HepG2 (cell line): Measurements from ENCODE around the gene NYNRIN. TPM values are rescaled to one million over a fixed set of nuclear protein-coding genes. Genes with fewer than 3 reads are reported as not detected.

Experiments used
- CHD4 ChIP-seq: fragments of 200-600 bp; sonication (generic); IDR thresholded peaks from 2 replicates; pipeline ENCODE4 v1.7.0; 2017; ENCODE audit warnings: mild to moderate bottlenecking, low read length, borderline replicate concordance
- FOXK1 ChIP-seq: sonication (generic); formaldehyde crosslinking; IDR thresholded peaks from 2 replicates; pipeline ENCODE4 v1.4.0; 2020; ENCODE audit warnings: low read depth, missing genetic modification reagents, borderline replicate concordance
- HNRNPL ChIP-seq: fragments of 200-400 bp; formaldehyde crosslinking; IDR thresholded peaks from 2 replicates; pipeline ENCODE4 v1.6.1; 2017; ENCODE audit warnings: mild to moderate bottlenecking, low read depth, low read length
- IRF1 ChIP-seq: sonication (generic); formaldehyde crosslinking; IDR thresholded peaks from 2 replicates; pipeline ENCODE4 v1.4.0; 2020; ENCODE audit warnings: low read depth, mild to moderate bottlenecking, missing genetic modification reagents
- KLF12 ChIP-seq: sonication (generic); formaldehyde crosslinking; IDR thresholded peaks from 2 replicates; pipeline ENCODE4 v1.4.0; 2020; ENCODE audit warnings: missing genetic modification reagents, borderline replicate concordance
- MTF1 ChIP-seq: sonication (generic); formaldehyde crosslinking; IDR thresholded peaks from 2 replicates; pipeline ENCODE4 v1.5.0; 2020; ENCODE audit warnings: missing genetic modification reagents
- NR2F1 ChIP-seq, 2 experiments: fragments of 450-650 bp in 1 of 2; formaldehyde crosslinking in 1 of 2; IDR thresholded peaks; 2 replicates each; pipeline versions ENCODE4 v1.5.0 to v1.6.1; 2016 to 2020; ENCODE audit warnings: mild to moderate bottlenecking in 1 of 2, missing compliant biosample characterization in 1 of 2, missing genetic modification reagents in 1 of 2, moderate library complexity in 1 of 2
- PCBP1 ChIP-seq: fragments of 200-400 bp; formaldehyde crosslinking; IDR thresholded peaks from 2 replicates; pipeline ENCODE4 v1.6.1; 2017; ENCODE audit warnings: mild to moderate bottlenecking, low read depth, low read length, borderline replicate concordance
- PRMT3 ChIP-seq: sonication (generic); formaldehyde crosslinking; IDR thresholded peaks from 2 replicates; pipeline ENCODE4 v1.8.1; 2022; ENCODE audit warnings: low read depth, mild to moderate bottlenecking, moderate library complexity, missing genetic modification reagents, borderline replicate concordance
- SIN3A ChIP-seq: IDR thresholded peaks from 2 replicates; pipeline ENCODE4 v1.6.1; 2011; ENCODE audit warnings: low read depth, mild to moderate bottlenecking, control low read depth, low read length, borderline replicate concordance
- TCF7 ChIP-seq: sonication (generic); IDR thresholded peaks from 2 replicates; pipeline ENCODE4 v1.6.1; 2016; ENCODE audit warnings: antibody characterized with exemption, low read depth
- UBTF ChIP-seq: sonication (generic); formaldehyde crosslinking; IDR thresholded peaks from 2 replicates; pipeline ENCODE4 v1.4.0; 2020; ENCODE audit warnings: mild to moderate bottlenecking, missing genetic modification reagents
- ZFP62 ChIP-seq: sonication (generic); formaldehyde crosslinking; IDR thresholded peaks from 2 replicates; pipeline ENCODE4 v1.4.0; 2020; ENCODE audit warnings: missing genetic modification reagents
- ZMYM4 ChIP-seq: sonication (generic); formaldehyde crosslinking; IDR thresholded peaks from 2 replicates; pipeline ENCODE4 v1.8.1; 2023; ENCODE audit warnings: mild to moderate bottlenecking, missing genetic modification reagents
- ZNF234 ChIP-seq: sonication (generic); formaldehyde crosslinking; conservative IDR thresholded peaks from 2 replicates; pipeline ENCODE4 v1.5.1; 2020; ENCODE audit warnings: mild to moderate bottlenecking, missing genetic modification reagents
- ZNF350 ChIP-seq: sonication (generic); formaldehyde crosslinking; IDR thresholded peaks from 2 replicates; pipeline ENCODE4 v1.4.0; 2020; ENCODE audit warnings: mild to moderate bottlenecking, low read depth, missing genetic modification reagents, borderline replicate concordance
- ZNF513 ChIP-seq: sonication (generic); formaldehyde crosslinking; conservative IDR thresholded peaks from 2 replicates; pipeline ENCODE4 v1.5.0; 2020; ENCODE audit warnings: missing genetic modification reagents
- ZNF558 ChIP-seq: sonication (generic); formaldehyde crosslinking; IDR thresholded peaks from 2 replicates; pipeline ENCODE4 v1.9.0; 2022; ENCODE audit warnings: mild to moderate bottlenecking, missing genetic modification reagents, borderline replicate concordance
- ZNF788 ChIP-seq: sonication (generic); formaldehyde crosslinking; IDR thresholded peaks from 2 replicates; pipeline ENCODE4 v1.5.0; 2020; ENCODE audit warnings: mild to moderate bottlenecking, missing genetic modification reagents, borderline replicate concordance
- polyA plus RNA-seq, 8 experiments: library from polyadenylated mRNA; depleted of rRNA in 3 of 8; stranded (reverse) in 7 of 8; unstranded in 1 of 8; fragments of >200 nt; fragmentation: Illumina TruSeq in 4 of 8; extraction: Trizol in 4 of 8; gene quantifications; 2 replicates each; pipeline versions ENCODE4 v1.2.1 to v1.2.3, GENCODE V29; 2011 to 2016; ENCODE audit warnings: low read depth in 4 of 8, missing spikeins in 1 of 8, mixed read lengths in 1 of 8; ENCODE audit not compliant: insufficient read depth in 1 of 8
- total RNA-seq, 5 experiments: library from RNA; depleted of rRNA; stranded (reverse); fragments of >200 nt; fragmentation: Illumina TruSeq; extraction: Trizol; gene quantifications; 2 replicates each; pipeline ENCODE4 v1.2.3, GENCODE V29; 2016; ENCODE audit warnings: low read depth in 1 of 5
- TF ChIP-seq, protein P1 (sequence below): sonication (generic); formaldehyde crosslinking; IDR thresholded peaks from 2 replicates; pipeline ENCODE4 v1.9.0; 2021; ENCODE audit warnings: missing genetic modification reagents, borderline replicate concordance
- TF ChIP-seq, protein P2 (sequence below): IDR thresholded peaks from 2 replicates; pipeline ENCODE4 v1.6.1; 2016; ENCODE audit warnings: missing compliant biosample characterization, missing genetic modification reagents, borderline replicate concordance

NYNRIN gene
- total and polyA plus RNA-seq, 2 of the 13 experiments (the other 11 are each of a cell fraction or from before 2014, with no cell fraction given), result 0.63 to 1.1 TPM

DNA sequence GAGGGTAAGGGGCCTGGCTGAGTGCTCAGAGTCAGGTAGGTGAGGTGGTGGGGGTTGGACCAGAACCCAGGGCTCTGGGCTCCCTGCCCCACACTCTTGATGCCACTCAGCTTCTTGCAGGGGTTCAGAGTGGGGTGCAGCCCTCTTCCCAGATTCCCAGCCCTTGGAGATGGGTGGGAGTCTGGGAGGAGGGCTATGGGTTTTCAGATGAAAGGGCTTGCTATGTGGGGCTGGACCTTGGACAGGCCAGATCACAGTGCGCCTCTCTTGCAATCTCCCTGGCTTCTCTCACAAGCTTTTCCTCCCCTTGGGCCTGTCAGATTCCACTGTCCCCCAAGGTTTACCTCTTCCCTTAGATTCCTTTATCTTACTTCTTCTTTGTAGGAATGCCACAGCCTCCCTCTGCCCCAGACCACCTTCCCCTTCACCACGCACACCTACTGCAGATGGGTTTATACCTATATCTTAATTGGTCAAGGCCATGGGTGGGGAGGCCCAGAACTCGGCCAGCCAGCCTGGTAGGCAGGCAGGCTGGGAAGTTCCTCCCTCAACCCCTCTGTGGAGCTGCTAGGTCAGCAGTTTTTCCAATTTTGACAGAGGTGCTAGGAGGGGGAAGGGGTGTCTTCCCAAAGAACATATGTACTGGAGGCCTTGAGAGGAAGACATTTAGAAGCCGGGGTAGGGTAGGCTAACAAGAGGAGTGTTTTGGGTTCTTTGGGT, 1.4 kb downstream of the NYNRIN start (continued):
- TF ChIP-seq IRF1, result no peak
- no peak for TF ChIP-seq TCF7
- TF ChIP-seq ZNF558, result no peak
- no peak for TF ChIP-seq ZMYM4 (CRISPR knock-in tag)
- TF ChIP-seq PRMT3, result no peak
- no peak for TF ChIP-seq SIN3A
- TF ChIP-seq MTF1 (CRISPR knock-in tag), result no peak
- no peak for TF ChIP-seq NR2F1 (CRISPR knock-in tag; IDR thresholded peaks at IDR 0.05)
- TF ChIP-seq ZNF350 (CRISPR knock-in tag), result no peak
- no peak for TF ChIP-seq ZNF788 (CRISPR knock-in tag)
- TF ChIP-seq UBTF, result peak; percentile 40; the same call in 1 of the 2 replicates
- TF ChIP-seq HNRNPL, result no peak
- TF ChIP-seq KLF12 (CRISPR knock-in tag), result no peak
- TF ChIP-seq, protein P1, sequence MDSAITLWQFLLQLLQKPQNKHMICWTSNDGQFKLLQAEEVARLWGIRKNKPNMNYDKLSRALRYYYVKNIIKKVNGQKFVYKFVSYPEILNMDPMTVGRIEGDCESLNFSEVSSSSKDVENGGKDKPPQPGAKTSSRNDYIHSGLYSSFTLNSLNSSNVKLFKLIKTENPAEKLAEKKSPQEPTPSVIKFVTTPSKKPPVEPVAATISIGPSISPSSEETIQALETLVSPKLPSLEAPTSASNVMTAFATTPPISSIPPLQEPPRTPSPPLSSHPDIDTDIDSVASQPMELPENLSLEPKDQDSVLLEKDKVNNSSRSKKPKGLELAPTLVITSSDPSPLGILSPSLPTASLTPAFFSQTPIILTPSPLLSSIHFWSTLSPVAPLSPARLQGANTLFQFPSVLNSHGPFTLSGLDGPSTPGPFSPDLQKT (CRISPR knock-in tag), result no peak
- TF ChIP-seq CHD4, result no peak
- no peak for TF ChIP-seq ZNF234 (CRISPR knock-in tag)
- no peak for TF ChIP-seq ZNF513 (CRISPR knock-in tag)
- TF ChIP-seq, protein P2, sequence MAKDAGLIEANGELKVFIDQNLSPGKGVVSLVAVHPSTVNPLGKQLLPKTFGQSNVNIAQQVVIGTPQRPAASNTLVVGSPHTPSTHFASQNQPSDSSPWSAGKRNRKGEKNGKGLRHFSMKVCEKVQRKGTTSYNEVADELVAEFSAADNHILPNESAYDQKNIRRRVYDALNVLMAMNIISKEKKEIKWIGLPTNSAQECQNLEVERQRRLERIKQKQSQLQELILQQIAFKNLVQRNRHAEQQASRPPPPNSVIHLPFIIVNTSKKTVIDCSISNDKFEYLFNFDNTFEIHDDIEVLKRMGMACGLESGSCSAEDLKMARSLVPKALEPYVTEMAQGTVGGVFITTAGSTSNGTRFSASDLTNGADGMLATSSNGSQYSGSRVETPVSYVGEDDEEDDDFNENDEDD (CRISPR knock-in tag), result no peak
- TF ChIP-seq FOXK1, result no peak
- no peak for TF ChIP-seq PCBP1
- no peak for TF ChIP-seq ZFP62 (CRISPR knock-in tag)
